Measurements from ENCODE around the gene PRKAR2B. TPM values are rescaled to one million over a fixed set of nuclear protein-coding genes. Genes with fewer than 3 reads are reported as not detected.
A peak's percentile ranks its signal among the peaks of the same experiment; 100 is the strongest.

Gene PRKAR2B
- total and polyA plus RNA-seq, 4 donors: 0.88 to 41.8 (median 1.6) TPM

GRCh38 chr7:107145067-107145838, 100.7 kb downstream of the PRKAR2B start:
- Histone ChIP-seq H3K4me3 (ENCODE audit: low read depth in 1 of 3, low read length in 3 of 3) (no peak overlapping the region), H3K36me3 (ENCODE audit: control insufficient read depth in 4 of 4, insufficient read depth in 3 of 4, low read depth in 1 of 4, low read length in 3 of 4) (no peaks in the 10 kb centered on the region), H3K27me3 (ENCODE audit: control insufficient read depth in 4 of 4, insufficient read depth in 4 of 4, low read length in 3 of 4) (no peaks in the 10 kb centered on the region), H3K9ac (ENCODE audit: low read depth in 1 of 2, low read length in 2 of 2) (no peak overlapping the region), H3K27ac (ENCODE audit: low read depth in 1 of 2, low read length in 2 of 2) (no peak overlapping the region), H3K4me1 (ENCODE audit: control insufficient read depth in 4 of 4, insufficient read depth in 4 of 4, low read length in 3 of 4) (peaks cover 0 to 3% (median under 1%) of the 10 kb centered on the region in 4 donors), H3K9me3 (ENCODE audit: control insufficient read depth in 4 of 4, low read length in 3 of 4) (no peaks in the 10 kb centered on the region)
- TF ChIP-seq MAX (IDR thresholded peaks at IDR 0.05) (no peak), HNF4G (IDR thresholded peaks at IDR 0.05) (no peak), FOXA2 (IDR thresholded peaks at IDR 0.05) (no peak), RXRA (IDR thresholded peaks at IDR 0.05) (no peak), HNF4A (conservative IDR thresholded peaks at IDR 0.05) (no peak), ZBTB33 (IDR thresholded peaks at IDR 0.05) (no peak), YY1 (IDR thresholded peaks at IDR 0.05) (no peak), REST (IDR thresholded peaks at IDR 0.05) (no peak), RAD21 (IDR thresholded peaks at IDR 0.05) (no peak)
- 76% methylated on average over 4 of the region's 4 CpGs for WGBS
- DNase-seq (ENCODE audit: low spot score): no peak

- Histone ChIP-seq H3K4me1 (ENCODE audit: control insufficient read depth in 4 of 4, insufficient read depth in 4 of 4, low read length in 3 of 4) (peaks cover 0 to 3% (median under 1%) of the 10 kb centered on the region in 4 donors), H3K4me3 (ENCODE audit: low read depth in 1 of 3, low read length in 3 of 3) (no peak overlapping the region), H3K9ac (ENCODE audit: low read depth in 1 of 2, low read length in 2 of 2) (no peak overlapping the region), H3K27ac (ENCODE audit: low read depth in 1 of 2, low read length in 2 of 2) (no peak overlapping the region), H3K36me3 (ENCODE audit: control insufficient read depth in 4 of 4, insufficient read depth in 3 of 4, low read depth in 1 of 4, low read length in 3 of 4) (no peaks in the 10 kb centered on the region), H3K27me3 (ENCODE audit: control insufficient read depth in 4 of 4, insufficient read depth in 4 of 4, low read length in 3 of 4) (no peaks in the 10 kb centered on the region), H3K9me3 (ENCODE audit: control insufficient read depth in 4 of 4, low read length in 3 of 4) (no peaks in the 10 kb centered on the region)
- TF ChIP-seq CTCF (IDR thresholded peaks at IDR 0.05; ENCODE audit: low read depth, low read length, missing input control): peak; percentile 52
- no peak for TF ChIP-seq MAX (IDR thresholded peaks at IDR 0.05)
- TF ChIP-seq RAD21 (IDR thresholded peaks at IDR 0.05): peak; percentile 79 to 86
- 28% methylated on average over 3 of the region's 3 CpGs for WGBS
- no peak for DNase-seq (ENCODE audit: low spot score)
These were observed 103.2 kb downstream of the PRKAR2B start for GRCh38 chr7:107147464-107148393.
